ENCODE results near the gene ZNF469. TPM values are rescaled to one million over a fixed set of nuclear protein-coding genes. Genes with fewer than 3 reads are reported as not detected.

ZNF469 gene
- total and polyA plus RNA-seq, 3 donors from 2014 or later: 0.98 to 2.8 (median 2.2) TPM

- intact Hi-C loops (cut with DNase I; ENCODE audit: low total_unique reads): no loop called here
- TF ChIP-seq, protein P1, sequence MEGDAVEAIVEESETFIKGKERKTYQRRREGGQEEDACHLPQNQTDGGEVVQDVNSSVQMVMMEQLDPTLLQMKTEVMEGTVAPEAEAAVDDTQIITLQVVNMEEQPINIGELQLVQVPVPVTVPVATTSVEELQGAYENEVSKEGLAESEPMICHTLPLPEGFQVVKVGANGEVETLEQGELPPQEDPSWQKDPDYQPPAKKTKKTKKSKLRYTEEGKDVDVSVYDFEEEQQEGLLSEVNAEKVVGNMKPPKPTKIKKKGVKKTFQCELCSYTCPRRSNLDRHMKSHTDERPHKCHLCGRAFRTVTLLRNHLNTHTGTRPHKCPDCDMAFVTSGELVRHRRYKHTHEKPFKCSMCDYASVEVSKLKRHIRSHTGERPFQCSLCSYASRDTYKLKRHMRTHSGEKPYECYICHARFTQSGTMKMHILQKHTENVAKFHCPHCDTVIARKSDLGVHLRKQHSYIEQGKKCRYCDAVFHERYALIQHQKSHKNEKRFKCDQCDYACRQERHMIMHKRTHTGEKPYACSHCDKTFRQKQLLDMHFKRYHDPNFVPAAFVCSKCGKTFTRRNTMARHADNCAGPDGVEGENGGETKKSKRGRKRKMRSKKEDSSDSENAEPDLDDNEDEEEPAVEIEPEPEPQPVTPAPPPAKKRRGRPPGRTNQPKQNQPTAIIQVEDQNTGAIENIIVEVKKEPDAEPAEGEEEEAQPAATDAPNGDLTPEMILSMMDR (IDR thresholded peaks at IDR 0.05): no peak
- TF ChIP-seq POLR2A (IDR thresholded peaks at IDR 0.05): no peak
- Histone ChIP-seq H3K36me3 (ENCODE audit: low read depth, missing control alignments) (no peaks in the 10 kb centered on the region), H3K27me3 (no peaks in the 10 kb centered on the region), H3K9me3 (no peaks in the 10 kb centered on the region), H3K27ac (no peak overlapping the region), H3K4me1 (no peaks in the 10 kb centered on the region), H3K4me3 (no peak overlapping the region)
- 91 to 92% methylated on average over 10 to 27 of the region's 28 CpGs for WGBS, 2 donors
- no peak for DNase-seq
Measured at GRCh38 chr16:88355389-88356123, 27.2 kb upstream of the ZNF469 start.

DNA sequence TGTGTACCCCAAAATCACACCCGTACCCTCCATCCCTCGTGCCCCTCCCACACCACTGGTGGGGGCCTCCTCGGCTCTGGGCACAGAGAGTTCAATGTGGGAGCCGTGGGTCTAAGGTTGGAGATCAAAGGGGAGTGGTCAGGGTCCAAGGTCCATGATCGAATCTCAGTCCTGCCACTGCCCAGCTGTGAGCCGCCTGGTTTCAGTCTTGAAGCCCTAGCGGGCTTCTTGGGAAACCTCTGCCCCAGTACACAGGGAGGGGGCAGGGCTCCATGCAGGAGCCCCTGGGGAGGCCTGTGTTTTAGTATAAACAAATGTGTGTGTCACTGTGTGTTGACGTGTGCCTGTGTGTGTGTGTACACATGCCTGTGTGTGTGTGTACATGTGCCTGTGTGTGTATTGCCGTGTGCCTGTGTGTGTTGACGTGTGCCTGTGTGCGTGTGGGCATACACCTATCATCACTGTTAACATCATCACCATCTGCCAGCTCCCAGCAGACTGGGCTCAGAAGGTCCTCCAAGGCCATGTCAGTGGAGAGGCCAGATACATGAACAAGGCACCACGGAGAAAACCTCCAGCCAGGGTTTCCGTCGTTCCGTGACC lies 26.5 kb upstream of the ZNF469 start:
- no peaks in the 10 kb centered on the region for H3K36me3 ChIP-seq (ENCODE audit: low read depth, missing control alignments)
- no peaks in the 10 kb centered on the region for H3K9me3 ChIP-seq
- H3K27ac ChIP-seq: no peak overlapping the region
- no peaks in the 10 kb centered on the region for H3K27me3 ChIP-seq
- H3K4me3 ChIP-seq: no peak overlapping the region
- intact Hi-C loops (cut with DNase I; ENCODE audit: low total_unique reads): no loop called here
- no peak for TF ChIP-seq POLR2A (IDR thresholded peaks at IDR 0.05)
- TF ChIP-seq, protein P1 (IDR thresholded peaks at IDR 0.05): no peak
- DNase-seq: no peak
- 83 to 87% methylated on average over 10 to 15 of the region's 15 CpGs for WGBS, 2 donors
- H3K4me1 ChIP-seq: no peaks in the 10 kb centered on the region

DNA sequence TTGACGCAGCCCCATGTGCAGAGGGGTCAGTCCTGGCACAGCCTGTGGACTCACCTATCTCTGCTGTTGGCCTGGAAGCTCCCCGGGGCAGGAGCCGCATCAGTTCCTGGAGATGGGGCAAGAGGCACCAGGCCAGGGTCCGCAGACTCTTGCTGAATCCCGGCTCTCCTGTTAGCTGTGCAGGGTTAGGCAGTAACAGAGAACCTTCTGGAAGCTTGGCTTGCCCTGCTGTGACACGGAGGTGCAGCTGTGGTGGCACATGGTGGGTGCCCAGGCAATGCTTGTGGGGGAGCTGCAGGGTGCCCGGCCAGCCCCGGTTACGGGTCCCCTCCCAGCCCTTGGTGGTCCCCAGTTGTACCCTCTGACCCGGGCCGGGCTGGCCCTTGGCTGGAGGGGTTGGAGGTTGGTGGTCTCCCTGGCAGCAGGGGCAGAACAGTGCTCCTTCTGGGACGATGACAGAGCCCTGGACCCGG lies 26.0 kb upstream of the ZNF469 start:
- Histone ChIP-seq H3K9me3 (no peaks in the 10 kb centered on the region), H3K27ac (no peak overlapping the region), H3K4me1 (no peaks in the 10 kb centered on the region), H3K36me3 (ENCODE audit: low read depth, missing control alignments) (no peaks in the 10 kb centered on the region), H3K27me3 (no peaks in the 10 kb centered on the region), H3K4me3 (no peak overlapping the region)
- no peak for DNase-seq
- TF ChIP-seq, protein P1 (IDR thresholded peaks at IDR 0.05): no peak
- TF ChIP-seq POLR2A (IDR thresholded peaks at IDR 0.05): no peak
- intact Hi-C loops (cut with DNase I; ENCODE audit: low total_unique reads): no loop called here
- WGBS, 2 donors: 88 to 92% methylated on average over 12 of the region's 13 CpGs

DNA sequence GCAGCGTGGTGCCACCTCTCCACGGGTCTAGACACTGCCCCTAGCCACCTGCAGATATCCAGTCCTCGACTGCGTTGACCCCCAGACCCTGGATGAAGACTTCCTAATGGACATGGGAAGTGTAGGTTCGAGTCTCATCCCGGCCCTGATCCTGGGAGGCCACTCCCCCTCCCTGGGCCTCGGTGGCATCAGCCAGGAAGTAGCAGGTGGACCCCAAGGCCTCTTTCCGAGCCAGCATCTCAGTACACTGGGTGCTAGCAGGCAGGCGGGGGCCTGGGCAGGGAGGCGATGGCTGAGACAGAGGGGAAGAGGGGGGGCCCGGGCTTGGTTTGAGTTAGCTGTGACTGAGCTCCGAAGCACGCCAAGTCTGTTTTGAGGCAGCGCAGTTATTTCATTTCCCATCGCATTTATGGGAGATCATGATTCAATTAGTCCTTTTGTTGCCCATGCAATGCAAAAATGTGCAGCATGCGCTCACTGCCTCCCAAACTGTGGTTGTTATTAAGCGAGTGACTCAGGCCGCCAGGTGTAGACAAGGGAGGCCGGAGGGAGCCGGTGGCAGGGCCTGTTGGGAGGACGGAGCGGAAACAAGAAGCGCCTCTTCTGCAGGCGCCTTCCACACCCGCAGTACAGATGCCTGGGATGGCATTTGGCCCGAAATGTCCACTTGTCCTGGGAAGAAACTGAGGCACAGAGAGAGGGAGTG lies 25.3 kb upstream of the ZNF469 start:
- no peak for DNase-seq
- Histone ChIP-seq H3K36me3 (ENCODE audit: low read depth, missing control alignments) (no peaks in the 10 kb centered on the region), H3K27me3 (no peaks in the 10 kb centered on the region), H3K4me1 (no peaks in the 10 kb centered on the region), H3K27ac (no peak overlapping the region), H3K9me3 (no peaks in the 10 kb centered on the region), H3K4me3 (no peak overlapping the region)
- intact Hi-C loops (cut with DNase I; ENCODE audit: low total_unique reads): no loop called here
- 93 to 96% methylated on average over 25 to 26 of the region's 26 CpGs for WGBS, 2 donors
- no peak for TF ChIP-seq POLR2A (IDR thresholded peaks at IDR 0.05)
- TF ChIP-seq, protein P1 (IDR thresholded peaks at IDR 0.05): no peak

Measured in testis (tissue), 3 donors.